ENCODE results near the gene ZNRF2.
"Not testable (repeated sequence)": the region's sequence is repeated elsewhere in the genome, so short reads cannot be mapped to it uniquely, and the experiment has no call there.

The ZNRF2 gene

DNA sequence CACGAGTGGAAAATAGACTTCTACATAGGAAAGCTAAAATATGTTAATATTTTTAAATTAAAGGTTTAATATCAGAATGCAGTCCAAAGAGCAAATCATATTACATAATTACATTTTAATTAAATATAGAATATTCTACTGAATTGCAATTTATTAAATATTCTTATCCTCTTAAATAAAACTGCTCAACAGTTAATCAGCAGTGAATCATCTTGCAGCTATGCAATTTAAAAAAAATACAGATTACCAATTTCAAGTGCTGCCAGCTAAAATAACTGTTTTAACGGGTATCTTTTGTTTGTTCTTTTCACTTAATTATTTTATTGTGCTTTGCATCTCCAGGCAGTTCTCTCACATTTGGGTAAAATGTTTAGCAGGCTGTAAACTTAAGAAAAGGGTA lies 82.2 kb downstream of the ZNRF2 start:
- no peak for DNase-seq

DNA sequence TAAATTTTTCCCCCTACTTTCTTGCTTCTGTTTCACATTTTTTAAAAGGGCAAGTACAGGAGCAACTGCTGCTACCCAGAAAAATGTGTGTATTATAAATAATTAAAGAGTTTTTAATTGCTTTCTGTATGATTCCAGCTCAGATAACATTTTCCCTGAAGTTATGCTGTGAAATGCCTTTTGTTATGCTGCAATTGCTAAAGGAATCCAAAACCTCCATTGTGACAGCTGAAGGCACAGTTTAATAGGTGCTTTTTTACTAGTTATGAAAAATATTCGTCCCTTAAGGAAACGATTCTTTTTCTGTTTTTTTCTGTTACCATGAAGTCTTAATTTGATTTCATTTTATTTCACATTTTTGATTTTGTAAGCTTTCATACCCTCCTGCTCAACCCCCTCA lies 83.2 kb downstream of the ZNRF2 start:
- DNase-seq, result no peak

DNA sequence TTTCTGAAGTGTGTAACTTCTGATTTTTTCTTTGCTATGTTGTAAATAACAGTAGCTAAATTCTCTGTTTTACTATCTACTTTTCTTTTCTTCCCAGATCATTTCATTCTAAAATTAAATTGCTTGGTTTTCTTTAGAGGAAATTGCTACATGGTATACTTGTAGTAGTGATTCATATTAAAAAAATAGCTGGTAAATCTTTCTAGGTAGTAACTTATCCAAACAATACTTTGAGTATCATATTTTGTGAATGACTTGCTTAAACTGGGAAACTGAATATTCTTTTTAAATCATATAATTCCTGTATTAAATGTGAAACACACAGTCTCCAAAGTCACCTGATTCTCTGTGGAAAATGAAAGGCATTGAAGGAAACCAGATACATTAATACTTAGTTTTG lies 85.5 kb downstream of the ZNRF2 start:
- no peak for DNase-seq

DNA sequence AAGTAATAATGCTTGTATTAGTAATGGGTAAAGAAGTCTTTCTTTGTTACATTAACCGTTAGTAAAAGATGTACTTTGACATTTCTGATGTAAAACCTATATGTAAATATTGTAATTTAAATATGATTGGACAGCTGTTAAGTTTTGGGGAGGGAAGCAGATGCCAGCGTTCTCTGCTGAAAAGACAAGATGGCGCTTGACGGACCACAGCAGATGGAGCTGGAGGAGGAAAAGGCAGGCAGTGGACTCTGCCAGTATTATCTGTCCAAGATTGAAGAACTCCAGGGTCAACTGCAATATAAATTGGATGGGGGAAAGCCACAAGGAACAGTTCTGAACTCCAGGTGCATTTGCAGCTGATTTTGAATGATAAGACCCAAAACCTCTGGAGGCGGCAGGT lies 86.9 kb downstream of the ZNRF2 start:
- no peak for DNase-seq

DNA sequence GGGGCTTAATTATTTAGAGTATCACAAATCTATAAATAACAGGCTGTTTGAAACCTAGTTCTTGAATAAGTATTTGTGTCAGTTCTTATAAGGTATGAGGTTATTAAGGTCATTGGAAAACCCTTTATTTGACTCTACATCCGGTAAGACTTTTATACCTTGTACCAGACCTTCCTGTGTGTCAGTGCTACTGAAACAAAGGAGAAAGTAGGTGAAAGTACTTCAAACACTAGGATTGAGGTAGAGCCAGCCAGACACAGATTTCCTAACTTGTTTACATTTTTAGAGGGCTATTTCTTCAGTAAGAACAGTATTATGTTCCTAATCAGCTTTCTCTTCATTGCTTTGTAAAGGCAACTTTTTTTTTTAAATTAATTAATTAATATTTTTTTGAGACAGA lies 93.9 kb downstream of the ZNRF2 start:
- DNase-seq, result no peak

DNA sequence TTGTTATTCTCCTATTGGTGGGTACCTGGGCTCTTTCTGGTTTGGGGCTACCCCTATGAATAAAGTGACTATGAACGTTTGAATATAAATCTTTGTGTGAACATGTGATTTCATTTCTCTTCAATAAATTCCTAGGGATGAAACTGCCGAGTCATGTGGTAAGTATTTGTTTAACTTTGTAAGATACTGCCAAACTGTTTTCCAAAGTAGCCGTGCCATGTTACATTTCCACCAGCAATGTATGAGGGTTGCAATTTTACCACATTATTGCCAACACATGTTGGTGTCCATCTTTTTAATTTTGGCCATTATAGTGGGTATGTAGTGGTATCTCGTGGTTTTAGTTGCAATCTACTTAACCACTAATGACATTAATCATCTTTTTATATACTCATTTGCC lies 94.7 kb downstream of the ZNRF2 start:
- peak; percentile 42 for DNase-seq

DNA sequence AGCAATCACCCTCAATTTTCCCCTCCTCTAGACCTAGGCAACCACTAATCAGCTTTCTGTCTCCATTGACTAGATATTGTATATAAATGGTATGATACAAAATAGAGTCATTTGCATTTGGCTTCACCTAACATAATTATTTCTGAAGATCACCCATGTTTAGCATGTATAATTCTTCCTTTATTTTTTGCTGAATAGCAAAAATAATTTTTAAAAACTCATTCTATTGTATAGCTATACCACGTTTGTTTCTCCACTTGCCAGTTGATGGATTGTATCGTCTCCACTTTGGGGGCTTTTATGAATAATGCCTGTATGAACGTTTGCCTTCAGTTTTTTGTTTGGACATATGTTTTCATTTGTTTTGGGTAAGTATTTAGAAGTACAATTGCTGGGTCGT lies 95.3 kb downstream of the ZNRF2 start:
- DNase-seq, result no peak

DNA sequence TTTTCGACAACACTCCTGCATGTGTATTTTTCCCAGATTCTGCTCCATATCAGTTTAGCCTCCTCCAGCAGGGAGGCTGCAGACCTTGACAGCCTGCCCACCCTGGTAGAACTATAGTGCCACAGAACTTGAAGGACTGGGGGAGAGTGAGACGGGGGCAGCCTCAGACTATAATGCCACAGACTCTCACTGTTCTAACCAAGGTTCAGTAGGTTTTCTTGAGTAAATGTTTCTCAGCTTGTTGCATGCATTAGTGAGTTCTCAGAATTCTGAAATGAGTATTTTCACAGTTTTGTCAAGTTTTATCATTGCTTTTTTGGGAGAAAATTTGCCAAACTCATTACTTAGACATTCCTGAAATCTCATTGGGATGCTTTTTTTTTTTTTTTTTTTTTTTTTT lies 95.9 kb downstream of the ZNRF2 start:
- DNase-seq, result no peak

DNA sequence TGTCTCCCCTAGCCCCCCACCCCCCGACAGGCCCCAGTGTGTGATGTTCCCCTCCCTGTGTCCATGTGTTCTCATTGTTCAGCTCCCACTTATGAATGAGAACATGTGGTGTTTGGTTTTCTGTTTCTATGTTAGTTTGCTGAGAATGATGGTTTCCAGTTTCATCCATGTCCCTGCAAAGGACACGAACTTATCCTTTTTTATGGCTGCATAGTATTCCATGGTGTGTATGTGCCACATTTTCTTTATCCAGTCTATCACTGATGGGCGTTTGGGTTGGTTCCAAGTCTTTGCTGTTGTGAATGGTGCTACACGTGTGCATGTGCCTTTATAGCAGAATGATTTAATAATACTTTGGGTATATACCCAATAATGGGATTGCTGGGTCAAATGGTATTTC lies 96.4 kb downstream of the ZNRF2 start:
- not testable (repeated sequence) for DNase-seq

DNA sequence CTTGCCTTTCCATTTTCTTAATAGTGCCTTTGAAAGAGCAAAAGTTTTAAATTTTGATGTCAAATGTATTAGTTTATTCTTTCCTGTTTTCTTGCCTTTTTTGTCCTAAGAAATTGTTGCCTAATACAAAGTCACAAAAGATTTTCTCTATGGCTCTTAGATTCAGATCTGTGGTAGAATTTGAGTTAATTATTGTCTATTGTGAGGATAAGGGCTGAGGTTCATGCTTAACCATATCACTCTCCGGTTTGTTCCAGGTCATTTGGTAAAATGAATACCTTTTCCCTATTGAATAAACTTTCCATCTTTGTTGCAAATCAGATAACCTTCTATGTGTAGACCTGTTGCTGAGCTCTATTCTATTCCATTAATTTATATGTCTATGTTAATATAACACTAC lies 98.2 kb downstream of the ZNRF2 start:
- DNase-seq, result no peak

DNA sequence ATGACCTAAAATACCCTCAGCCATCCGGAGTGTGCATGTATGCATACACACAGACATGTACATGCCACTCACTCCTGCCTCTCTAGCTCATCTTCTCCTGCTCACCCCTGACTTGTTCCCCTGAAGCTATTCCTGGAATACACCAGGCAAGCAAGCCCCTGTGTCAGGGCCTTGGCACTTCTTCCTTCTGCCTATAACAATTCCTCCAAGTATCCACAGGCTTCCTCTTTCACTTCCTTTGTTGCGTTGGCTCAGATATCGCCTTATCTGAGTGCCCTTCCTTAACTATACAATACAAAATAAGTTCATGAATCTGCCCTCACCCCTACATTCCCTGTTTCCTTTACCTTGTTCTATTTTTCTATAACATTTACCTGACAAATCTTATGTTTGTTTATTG lies 105.4 kb downstream of the ZNRF2 start:
- DNase-seq, result no peak

DNA sequence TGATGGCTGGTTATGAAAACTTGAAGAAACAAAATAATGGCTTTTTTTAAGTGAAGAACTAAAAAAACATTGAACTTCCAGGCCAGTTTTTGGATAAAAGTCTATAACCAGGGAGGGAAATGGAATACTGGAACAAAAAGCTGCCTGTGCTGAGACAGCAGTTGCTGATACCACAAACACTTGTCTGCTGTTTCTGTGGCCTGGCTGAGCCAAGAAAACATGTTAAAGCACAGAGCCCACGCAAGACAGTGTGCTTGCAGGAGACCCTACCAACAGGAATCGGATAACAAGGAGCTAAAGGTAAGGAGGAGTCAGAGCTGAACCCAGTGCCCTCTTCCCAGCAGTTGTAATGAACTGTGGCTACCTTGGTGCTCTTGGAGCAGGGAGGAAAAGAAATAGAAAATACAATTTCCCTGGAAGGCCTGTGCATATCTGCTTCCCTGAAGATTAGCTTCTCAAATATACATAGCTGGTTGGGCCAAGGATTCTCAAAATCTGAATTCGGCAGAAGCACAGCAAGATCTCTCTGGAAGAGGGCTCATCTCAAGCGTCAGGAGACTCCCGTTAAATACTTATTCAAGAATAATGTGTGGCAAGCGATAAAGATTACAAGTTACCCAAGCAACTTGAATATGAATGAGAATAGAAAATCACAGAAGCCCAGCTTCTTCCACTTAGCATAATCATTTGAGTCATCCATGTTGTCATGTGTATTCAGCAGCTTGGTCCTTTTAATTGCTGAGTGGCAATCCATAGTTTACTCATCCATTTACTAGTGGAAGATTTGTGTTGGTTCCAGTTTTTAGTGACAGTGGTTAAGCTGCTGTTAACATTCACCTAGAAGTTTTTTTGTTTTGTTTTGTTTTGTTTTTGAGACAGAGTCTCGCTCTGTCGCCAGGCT lies 106.6 kb downstream of the ZNRF2 start:
- DNase-seq, result no peak

DNA sequence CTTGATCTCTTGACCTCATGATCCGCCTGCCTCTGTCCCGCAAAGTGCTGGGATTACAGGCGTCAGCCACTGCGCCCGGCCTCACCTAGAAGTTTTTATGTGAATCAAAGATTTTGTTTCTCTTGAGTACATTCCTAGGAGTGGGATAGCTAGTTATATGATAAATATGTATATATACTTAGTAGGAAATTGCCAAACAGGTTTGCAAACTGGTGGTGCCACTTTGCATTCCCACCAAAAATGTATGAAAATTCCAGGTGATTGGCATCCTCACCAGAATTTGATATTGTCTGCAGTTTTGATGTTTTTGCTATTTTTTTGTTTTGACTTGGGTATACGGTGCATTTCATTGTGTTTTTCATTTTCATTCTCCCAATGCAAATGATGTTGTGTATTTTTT lies 107.4 kb downstream of the ZNRF2 start:
- no peak for DNase-seq

DNA sequence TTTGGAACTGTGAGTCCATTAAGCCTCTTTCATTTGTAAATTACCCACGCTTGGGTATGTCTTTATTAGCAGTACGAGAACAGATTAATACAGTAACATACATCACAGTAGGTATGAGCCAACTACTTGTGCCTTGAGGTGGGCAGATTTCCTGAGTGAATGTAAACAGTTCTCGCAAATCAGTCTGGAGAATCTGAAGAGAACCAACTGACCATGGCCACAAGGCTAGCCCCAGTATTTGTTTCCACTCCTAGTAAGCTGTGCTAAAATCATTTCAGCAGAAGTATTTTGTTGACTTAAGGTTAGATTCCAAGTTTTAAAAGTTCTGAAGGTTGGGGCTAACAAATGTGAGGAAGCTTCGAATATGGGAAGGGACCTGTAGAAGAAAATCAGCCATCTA lies 111.3 kb downstream of the ZNRF2 start:
- DNase-seq, result no peak

DNA sequence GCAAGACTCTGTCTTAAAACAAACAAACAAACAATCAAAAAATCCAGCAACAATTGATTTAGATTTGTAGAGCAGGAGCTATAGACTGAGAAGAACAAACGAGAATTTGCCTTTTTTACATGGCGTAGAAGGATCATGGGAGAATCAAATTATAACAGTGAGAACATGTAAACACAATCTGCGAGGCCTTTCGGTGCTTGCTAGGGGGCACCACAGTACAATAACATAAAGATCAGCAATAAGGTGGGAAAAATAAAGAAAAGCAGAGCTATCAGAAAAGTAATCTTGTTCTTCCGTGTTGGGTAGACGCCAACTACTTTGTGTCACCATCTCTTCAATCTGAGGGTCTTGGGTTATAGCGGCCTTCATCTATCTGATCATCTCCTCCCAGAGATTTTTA lies 112.0 kb downstream of the ZNRF2 start:
- peak; percentile 17 for DNase-seq

DNA sequence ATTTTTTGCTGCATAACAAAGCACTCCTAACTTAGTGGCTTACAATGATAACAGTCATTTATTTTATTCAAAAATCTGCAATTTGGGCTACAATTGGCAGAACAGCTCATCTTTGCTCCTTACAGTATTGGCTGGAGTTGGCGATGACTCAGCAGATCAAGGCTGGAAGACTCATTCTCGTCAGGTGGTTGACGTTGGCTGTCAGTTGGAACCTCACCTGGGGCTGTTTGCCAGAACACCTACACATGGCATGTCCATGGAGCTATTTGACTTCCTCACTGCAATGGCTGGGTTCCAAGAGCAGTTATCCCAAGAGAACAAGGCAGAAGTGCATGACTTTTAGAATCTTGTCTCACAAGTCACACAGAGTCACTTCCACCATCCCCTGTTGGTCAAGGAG lies 119.1 kb downstream of the ZNRF2 start:
- DNase-seq, result no peak

DNA sequence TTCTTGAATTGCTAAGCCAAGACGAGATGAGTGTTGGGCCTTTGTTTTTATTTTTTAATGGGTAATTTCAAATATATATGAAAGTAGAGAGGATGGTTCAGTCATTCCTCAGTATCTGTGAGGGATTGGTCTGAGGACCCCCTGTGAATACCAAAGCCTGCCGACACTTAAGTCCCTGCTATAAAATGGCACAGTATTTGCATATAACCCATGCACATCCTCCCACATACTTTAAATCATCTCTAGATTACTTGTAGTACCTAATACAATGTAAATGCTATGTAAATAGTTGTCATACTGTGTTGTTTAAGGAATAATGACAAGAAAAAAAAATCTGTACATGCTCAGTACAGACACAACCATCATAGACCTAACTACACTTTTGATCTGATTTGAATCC lies 120.8 kb downstream of the ZNRF2 start:
- no peak for DNase-seq

DNA sequence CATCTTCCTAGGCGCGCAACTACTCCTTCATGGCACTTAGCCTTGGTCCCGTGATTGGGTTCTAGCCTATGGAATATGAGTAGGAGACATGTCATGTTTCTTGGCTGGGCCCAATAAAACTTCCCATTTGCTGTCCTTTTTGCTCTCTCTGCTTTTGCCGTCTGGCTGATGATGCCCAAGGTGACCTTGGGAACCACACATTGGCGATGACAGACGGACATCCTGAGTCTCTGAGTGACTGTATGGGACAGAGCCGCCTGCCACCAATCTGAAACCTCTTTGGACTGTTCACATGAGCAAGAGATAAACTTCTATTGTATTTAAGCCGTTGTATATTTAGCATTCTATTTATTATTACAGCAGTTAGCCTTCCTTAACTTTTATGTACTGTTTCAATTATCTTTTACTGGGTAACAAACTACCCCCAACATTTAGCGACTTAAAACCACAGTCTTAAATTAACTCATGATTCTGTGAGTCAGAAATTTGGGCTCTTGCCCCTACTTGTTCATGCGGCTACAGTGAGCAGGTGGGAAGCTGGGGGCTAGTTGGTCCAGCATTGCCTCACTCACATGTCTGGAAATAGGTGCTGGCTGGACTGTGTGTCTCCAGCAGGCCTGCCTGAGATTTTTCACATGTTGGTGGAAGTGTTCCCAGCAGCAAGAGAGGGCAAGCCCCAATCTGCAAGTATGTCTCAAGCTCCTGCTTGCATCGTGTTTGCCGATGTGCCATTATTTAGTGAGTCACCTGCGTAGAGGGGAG lies 122.4 kb downstream of the ZNRF2 start:
- DNase-seq, result peak; percentile 46

DNA sequence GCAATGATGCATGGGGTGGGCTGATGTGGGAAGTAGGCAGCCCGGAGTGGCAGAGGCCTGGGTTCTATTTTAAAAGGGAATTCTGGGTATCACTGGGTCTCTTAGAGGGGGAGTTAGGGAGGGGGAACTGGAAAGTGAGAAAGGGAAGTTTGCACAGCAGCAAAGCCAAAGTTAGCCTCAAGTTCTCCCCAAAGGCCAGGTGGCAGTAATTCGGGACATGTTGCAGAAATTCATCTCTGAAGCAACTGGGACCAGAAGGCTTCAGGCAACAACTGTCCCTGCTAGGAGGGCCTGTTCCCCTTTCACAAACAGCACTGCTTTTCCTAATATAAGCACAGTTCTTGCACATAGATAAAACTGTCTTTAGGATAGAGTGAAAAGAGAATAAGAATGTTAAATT lies 126.8 kb downstream of the ZNRF2 start:
- DNase-seq, result no peak

DNA sequence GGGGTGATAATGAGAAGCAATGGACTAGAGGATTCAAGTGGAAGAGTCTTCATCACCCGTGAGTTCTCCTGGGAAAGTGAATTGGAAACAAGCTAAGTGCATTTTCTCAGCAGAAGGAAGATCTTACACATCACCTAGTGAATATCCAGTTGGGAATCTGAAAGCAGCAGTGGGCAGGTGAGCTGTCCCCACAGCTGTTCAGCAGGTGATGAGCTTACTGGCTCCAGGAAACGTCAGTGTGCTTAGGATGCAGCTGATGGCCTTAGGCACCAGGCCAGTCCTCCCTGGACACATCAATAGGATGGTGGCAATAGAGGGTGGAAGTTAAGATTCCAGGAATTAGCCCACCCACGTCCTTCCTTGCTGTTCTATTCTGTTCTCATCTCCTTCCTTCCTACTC lies 127.5 kb downstream of the ZNRF2 start:
- DNase-seq, result no peak

DNA sequence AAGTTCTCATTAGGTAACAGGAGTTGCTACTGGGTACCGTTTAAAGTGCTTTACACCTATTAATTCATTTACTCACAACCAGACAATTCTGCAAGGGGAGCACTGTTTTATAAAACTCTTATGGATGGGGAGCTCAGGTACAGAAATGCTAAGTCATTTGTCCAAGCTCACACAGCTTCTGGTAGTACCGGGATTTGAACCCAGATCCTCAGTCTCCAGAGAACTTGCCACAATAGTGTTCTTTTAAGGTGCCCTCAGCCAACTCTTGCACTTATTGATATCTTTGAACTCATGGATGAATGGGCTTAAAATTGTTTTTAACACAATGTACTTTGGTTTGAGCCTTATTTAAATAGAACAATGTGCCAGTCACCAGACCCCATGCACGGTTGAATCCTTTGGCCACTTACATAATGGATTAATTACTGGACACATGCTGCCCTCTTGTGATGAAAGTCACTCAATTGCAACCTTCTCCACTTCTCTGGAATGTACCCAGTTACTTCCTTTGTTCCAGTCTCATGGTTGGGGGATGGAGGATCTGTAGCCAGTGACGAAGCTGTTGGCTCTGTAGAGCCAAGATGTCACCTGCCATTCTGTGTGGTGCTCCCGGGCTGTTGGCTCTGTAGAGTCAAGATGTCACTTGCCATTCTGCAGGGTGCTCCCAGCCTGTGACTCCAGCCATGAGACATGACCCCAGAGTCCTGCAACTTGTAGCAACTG lies 128.5 kb downstream of the ZNRF2 start:
- peak; percentile 81 for DNase-seq

DNA sequence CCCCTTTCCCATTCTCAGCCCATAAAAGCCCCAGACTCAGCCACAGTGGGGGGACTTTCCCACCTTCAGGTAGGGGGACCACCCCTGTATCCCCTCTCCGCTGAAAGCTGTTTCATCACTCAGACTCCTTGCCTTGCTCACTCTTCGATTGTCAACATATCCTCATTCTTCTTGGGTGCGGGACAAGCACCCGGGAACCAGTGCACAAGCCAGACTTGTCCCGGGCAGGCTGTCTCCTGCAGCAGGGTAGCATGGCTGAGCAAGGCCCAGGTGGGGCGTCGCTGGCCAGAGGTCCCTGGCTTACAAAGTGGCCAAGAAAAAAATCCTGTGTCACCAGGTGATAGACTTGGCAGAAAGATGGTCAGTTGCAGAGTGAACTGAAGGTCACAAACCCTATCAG lies 129.5 kb downstream of the ZNRF2 start:
- DNase-seq, result no peak
